Measurements from ENCODE around the gene HOXD11. TPM values are rescaled to one million over a fixed set of nuclear protein-coding genes. Genes with fewer than 3 reads are reported as not detected.

The HOXD11 gene
- total RNA-seq, 1 donor from 2014 or later, result not detected

GRCh38 chr2:176130957-176131847 lies 24.1 kb downstream of the HOXD11 start:
- Histone ChIP-seq H3K36me3 (no peaks in the 10 kb centered on the region), H3K27me3 (peaks cover 94% of the 10 kb centered on the region), H3K9me3 (no peaks in the 10 kb centered on the region), H3K4me3 (peak overlapping the region; percentile 26), H3K4me1 (peaks cover 5% of the 10 kb centered on the region), H3K27ac (no peak overlapping the region)
- ATAC-seq, result no peak
- intact Hi-C loops (cut with DNase I), result loop anchor here (10.0 kb wide), 2 partner anchors 324 to 424 kb away; no protein-coding TSS in a partner anchor
- TF ChIP-seq CTCF (IDR thresholded peaks at IDR 0.05), result no peak
- no peak for DNase-seq

- intact Hi-C loops (cut with DNase I), result loop anchor here (10.0 kb wide), 2 partner anchors 323 to 423 kb away; no protein-coding TSS in a partner anchor
- no peak overlapping the region for H3K4me3 ChIP-seq
- no peaks in the 10 kb centered on the region for H3K9me3 ChIP-seq
- H3K36me3 ChIP-seq, result no peaks in the 10 kb centered on the region
- no peak overlapping the region for H3K27ac ChIP-seq
- DNase-seq (no peak), ATAC-seq (no peak)
- peaks cover 94% of the 10 kb centered on the region for H3K27me3 ChIP-seq
- TF ChIP-seq CTCF (IDR thresholded peaks at IDR 0.05), result no peak
- peaks cover 11% of the 10 kb centered on the region for H3K4me1 ChIP-seq
Measured at GRCh38 chr2:176131848-176132158, 24.7 kb downstream of the HOXD11 start.

- DNase-seq (no peak), ATAC-seq (no peak)
- intact Hi-C loops (cut with DNase I), result loop anchor here (10.0 kb wide), 2 partner anchors 322 to 422 kb away; no protein-coding TSS in a partner anchor
- H3K9me3 ChIP-seq, result no peaks in the 10 kb centered on the region
- no peak for TF ChIP-seq CTCF (IDR thresholded peaks at IDR 0.05)
- H3K4me1 ChIP-seq, result peaks cover 12% of the 10 kb centered on the region
- H3K27me3 ChIP-seq, result peaks cover 94% of the 10 kb centered on the region
- H3K27ac ChIP-seq, result no peak overlapping the region
- H3K36me3 ChIP-seq, result no peaks in the 10 kb centered on the region
- peak overlapping the region; percentile 17 for H3K4me3 ChIP-seq
Measured at GRCh38 chr2:176132205-176133171, 25.4 kb downstream of the HOXD11 start.

GRCh38 chr2:176133389-176133788 lies 26.3 kb downstream of the HOXD11 start:
- Histone ChIP-seq H3K27ac (no peak overlapping the region), H3K36me3 (no peaks in the 10 kb centered on the region), H3K9me3 (no peaks in the 10 kb centered on the region), H3K27me3 (peaks cover 96% of the 10 kb centered on the region), H3K4me1 (peaks cover 12% of the 10 kb centered on the region), H3K4me3 (no peak overlapping the region)
- no peak for TF ChIP-seq CTCF (IDR thresholded peaks at IDR 0.05)
- no peak for DNase-seq
- ATAC-seq, result no peak
- intact Hi-C loops (cut with DNase I), result loop anchor here (10.0 kb wide), 2 partner anchors 321 to 421 kb away; no protein-coding TSS in a partner anchor

GRCh38 chr2:176134035-176134434 lies 27.0 kb downstream of the HOXD11 start:
- no peak for ATAC-seq
- no peak overlapping the region for H3K4me3 ChIP-seq
- peaks cover 12% of the 10 kb centered on the region for H3K4me1 ChIP-seq
- intact Hi-C loops (cut with DNase I), result loop anchor here (10.0 kb wide), 2 partner anchors 321 to 421 kb away; no protein-coding TSS in a partner anchor
- no peak for DNase-seq
- H3K27me3 ChIP-seq, result peaks cover 96% of the 10 kb centered on the region
- no peaks in the 10 kb centered on the region for H3K9me3 ChIP-seq
- no peak overlapping the region for H3K27ac ChIP-seq
- no peaks in the 10 kb centered on the region for H3K36me3 ChIP-seq
- no peak for TF ChIP-seq CTCF (IDR thresholded peaks at IDR 0.05)

Data from upper lobe of right lung (tissue), 1 donor.